HG02870 (cell line): ENCODE measurements around the gene TBK1.
"Not testable (repeated sequence)": the region's sequence is repeated elsewhere in the genome, so short reads cannot be mapped to it uniquely, and the experiment has no call there.

Experiments used
- ATAC-seq: cut with Tn5 transposase; IDR thresholded peaks from one replicate; pipeline ENCODE4 v1.9.1; 2021; ENCODE audit warnings: mild to moderate bottlenecking, moderate library complexity; ENCODE audit not compliant: unreplicated experiment

The TBK1 gene

GRCh38 chr12:64538121-64538520 lies 86.2 kb downstream of the TBK1 start:
- no peak for ATAC-seq

GRCh38 chr12:64542409-64543047 lies 90.6 kb downstream of the TBK1 start:
- not testable (repeated sequence) for ATAC-seq

GRCh38 chr12:64544371-64545080 lies 92.6 kb downstream of the TBK1 start:
- no peak for ATAC-seq

GRCh38 chr12:64545081-64545382 lies 93.1 kb downstream of the TBK1 start:
- ATAC-seq: no peak

- ATAC-seq: no peak
These were observed 97.2 kb downstream of the TBK1 start for GRCh38 chr12:64549108-64549507.

GRCh38 chr12:64550755-64551154 lies 98.8 kb downstream of the TBK1 start:
- no peak for ATAC-seq

- ATAC-seq: no peak
These were observed 99.8 kb downstream of the TBK1 start for GRCh38 chr12:64551676-64552075.
